ENCODE measurements around the gene IFITM2. TPM values are rescaled to one million over a fixed set of nuclear protein-coding genes. Genes with fewer than 3 reads are reported as not detected.

IFITM2 gene
- total RNA-seq, 1 donor from 2014 or later: 39.9 TPM

- H3K27me3 ChIP-seq (ENCODE audit: control insufficient read depth, insufficient read depth, low read length): peaks cover 74% of the 10 kb centered on the region
Observed at GRCh38 chr11:281486-282161, 26.0 kb upstream of the IFITM2 start.

GRCh38 chr11:282171-282570 is 25.4 kb upstream of the IFITM2 start:
- no peaks in the 10 kb centered on the region for H3K36me3 ChIP-seq (ENCODE audit: control insufficient read depth, insufficient read depth, low read length)
- DNase-seq (ENCODE audit: low read depth): no peak
- no peak for TF ChIP-seq CTCF (IDR thresholded peaks at IDR 0.05; ENCODE audit: insufficient read depth, low read length, poor library complexity, severe bottlenecking)
- H3K4me3 ChIP-seq (ENCODE audit: low read depth, low read length): no peak overlapping the region
- peaks cover 77% of the 10 kb centered on the region for H3K27me3 ChIP-seq (ENCODE audit: control insufficient read depth, insufficient read depth, low read length)

More at GRCh38 chr11:281486-282161, 26.0 kb upstream of the IFITM2 start:
- no peak overlapping the region for H3K4me3 ChIP-seq (ENCODE audit: low read depth, low read length)
- TF ChIP-seq CTCF (IDR thresholded peaks at IDR 0.05; ENCODE audit: insufficient read depth, low read length, poor library complexity, severe bottlenecking): no peak
- DNase-seq (ENCODE audit: low read depth): no peak
- no peaks in the 10 kb centered on the region for H3K36me3 ChIP-seq (ENCODE audit: control insufficient read depth, insufficient read depth, low read length)

- DNase-seq (ENCODE audit: low read depth): no peak
- Histone ChIP-seq H3K4me3 (ENCODE audit: low read depth, low read length) (no peak overlapping the region), H3K36me3 (ENCODE audit: control insufficient read depth, insufficient read depth, low read length) (no peaks in the 10 kb centered on the region), H3K27me3 (ENCODE audit: control insufficient read depth, insufficient read depth, low read length) (peaks cover 83% of the 10 kb centered on the region)
- no peak for TF ChIP-seq CTCF (IDR thresholded peaks at IDR 0.05; ENCODE audit: insufficient read depth, low read length, poor library complexity, severe bottlenecking)
Observed at GRCh38 chr11:282630-283360, 24.8 kb upstream of the IFITM2 start.

GRCh38 chr11:283405-284104 is 24.1 kb upstream of the IFITM2 start:
- Histone ChIP-seq H3K36me3 (ENCODE audit: control insufficient read depth, insufficient read depth, low read length) (no peaks in the 10 kb centered on the region), H3K27me3 (ENCODE audit: control insufficient read depth, insufficient read depth, low read length) (peaks cover 82% of the 10 kb centered on the region), H3K4me3 (ENCODE audit: low read depth, low read length) (no peak overlapping the region)
- TF ChIP-seq CTCF (IDR thresholded peaks at IDR 0.05; ENCODE audit: insufficient read depth, low read length, poor library complexity, severe bottlenecking): no peak
- DNase-seq (ENCODE audit: low read depth): no peak

DNA sequence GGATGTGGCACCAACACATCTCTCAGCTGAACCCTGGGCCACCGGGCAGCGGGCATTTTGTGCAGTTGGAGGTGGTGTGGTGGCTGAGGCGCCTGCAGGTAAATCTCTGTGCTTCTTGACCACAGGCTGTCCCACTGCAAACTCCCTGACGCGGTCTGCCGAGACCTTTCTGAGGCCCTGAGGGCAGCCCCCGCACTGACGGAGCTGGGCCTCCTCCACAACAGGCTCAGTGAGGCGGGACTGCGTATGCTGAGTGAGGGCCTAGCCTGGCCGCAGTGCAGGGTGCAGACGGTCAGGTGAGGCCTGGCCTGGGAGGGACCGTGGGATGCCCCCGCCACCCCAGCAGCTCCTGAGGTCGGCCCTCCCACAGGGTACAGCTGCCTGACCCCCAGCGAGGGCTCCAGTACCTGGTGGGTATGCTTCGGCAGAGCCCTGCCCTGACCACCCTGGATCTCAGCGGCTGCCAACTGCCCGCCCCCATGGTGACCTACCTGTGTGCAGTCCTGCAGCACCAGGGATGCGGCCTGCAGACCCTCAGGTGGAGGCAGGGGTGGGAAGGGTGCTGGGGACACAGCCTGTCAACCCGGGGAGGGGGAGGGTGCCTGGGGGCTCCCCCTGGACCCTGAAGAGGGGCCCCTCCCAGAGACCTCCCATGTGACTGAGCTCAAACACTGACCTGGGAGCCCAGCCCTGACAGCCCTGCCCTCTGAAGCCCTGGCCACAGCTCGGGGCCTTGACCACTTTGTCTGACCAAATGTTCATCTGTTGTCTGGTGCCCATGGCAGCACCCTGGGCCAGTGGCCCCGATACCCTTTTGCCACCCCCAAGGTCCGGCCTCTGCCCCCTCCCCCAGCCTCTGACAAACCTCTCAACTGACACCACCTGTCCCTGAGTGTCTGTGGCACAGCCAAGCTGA is 23.3 kb upstream of the IFITM2 start:
- DNase-seq (ENCODE audit: low read depth): no peak
- Histone ChIP-seq H3K4me3 (ENCODE audit: low read depth, low read length) (no peak overlapping the region), H3K27me3 (ENCODE audit: control insufficient read depth, insufficient read depth, low read length) (peaks cover 74% of the 10 kb centered on the region), H3K36me3 (ENCODE audit: control insufficient read depth, insufficient read depth, low read length) (no peaks in the 10 kb centered on the region)
- TF ChIP-seq CTCF (IDR thresholded peaks at IDR 0.05; ENCODE audit: insufficient read depth, low read length, poor library complexity, severe bottlenecking): no peak

All from kidney epithelial cell (primary cell).